Neural progenitor cell (in vitro differentiated cells): ENCODE measurements around the gene MIER3. TPM values are rescaled to one million over a fixed set of nuclear protein-coding genes. Genes with fewer than 3 reads are reported as not detected.

ENCODE experiments used
- DNase-seq: peaks from one replicate; pipeline ENCODE4 v3.0.0-alpha.2; 2016; ENCODE audit warnings: low spot score
- H2AFZ ChIP-seq: fragments of 200-600 bp; sonication (generic); replicated peaks from 2 replicates; pipeline ENCODE4 v1.6.1; 2016; ENCODE audit warnings: antibody characterized with exemption
- H3F3A ChIP-seq: fragments of 200-600 bp; sonication (generic); 2 replicates; pipeline ENCODE4 v1.6.1; 2016; ENCODE audit warnings: antibody characterized with exemption, low read depth
- H3K27ac ChIP-seq: fragments of 200-600 bp; sonication (generic); 2 replicates; pipeline ENCODE4 v1.5.1; 2016; ENCODE audit warnings: mild to moderate bottlenecking
- H3K27me3 ChIP-seq: fragments of 200-600 bp; sonication (generic); 2 replicates; pipeline ENCODE4 v1.6.1; 2016; ENCODE audit warnings: mild to moderate bottlenecking, moderate library complexity
- H3K36me3 ChIP-seq: fragments of 200-600 bp; sonication (generic); 2 replicates; pipeline ENCODE4 v1.5.1; 2016
- H3K4me1 ChIP-seq: fragments of 200-600 bp; sonication (generic); 2 replicates; pipeline ENCODE4 v1.6.1; 2016; ENCODE audit warnings: mixed run types
- H3K4me2 ChIP-seq: fragments of 200-600 bp; sonication (generic); 2 replicates; pipeline ENCODE4 v1.6.1; 2016
- H3K4me3 ChIP-seq: fragments of 200-600 bp; sonication (generic); 2 replicates; pipeline ENCODE4 v1.5.1; 2016
- H3K79me2 ChIP-seq: fragments of 200-600 bp; sonication (generic); 2 replicates; pipeline ENCODE4 v1.6.1; 2016; ENCODE audit warnings: low read depth
- H3K9ac ChIP-seq: fragments of 200-600 bp; sonication (generic); 2 replicates; pipeline ENCODE4 v1.6.1; 2016
- H3K9me3 ChIP-seq: fragments of 200-600 bp; sonication (generic); 2 replicates; pipeline ENCODE4 v1.5.1; 2016; ENCODE audit warnings: low read depth
- H4K20me1 ChIP-seq: fragments of 200-600 bp; sonication (generic); 2 replicates; pipeline ENCODE4 v1.6.1; 2016; ENCODE audit warnings: low read depth
- H3K27ac Mint-ChIP-seq: 3 replicates; pipeline ENCODE4 v1.8.0; 2021; ENCODE audit warnings: mixed read lengths
- H3K27me3 Mint-ChIP-seq: 2 replicates; pipeline ENCODE4 v1.8.0; 2022; ENCODE audit warnings: low read depth, mild to moderate bottlenecking, inconsistent platforms, moderate library complexity, mixed read lengths; ENCODE audit not compliant: insufficient read depth
- H3K36me3 Mint-ChIP-seq: 3 replicates; pipeline ENCODE4 v1.8.0; 2021; ENCODE audit warnings: mixed read lengths
- H3K4me1 Mint-ChIP-seq: 3 replicates; pipeline ENCODE4 v1.8.0; 2021; ENCODE audit warnings: mixed read lengths
- H3K4me3 Mint-ChIP-seq: 3 replicates; pipeline ENCODE4 v1.8.0; 2021; ENCODE audit warnings: mild to moderate bottlenecking, moderate library complexity, mixed read lengths
- H3K9me3 Mint-ChIP-seq: 3 replicates; pipeline ENCODE4 v1.8.0; 2020; ENCODE audit warnings: mixed read lengths
- CTCF ChIP-seq: fragments of 200-600 bp; sonication (generic); IDR thresholded peaks from 2 replicates; pipeline ENCODE4 v1.5.1; 2017; ENCODE audit warnings: antibody characterized with exemption, mild to moderate bottlenecking
- EZH2 ChIP-seq: fragments of 200-600 bp; sonication (generic); IDR thresholded peaks from 2 replicates; pipeline ENCODE4 v1.6.1; 2017; ENCODE audit warnings: antibody characterized with exemption, mild to moderate bottlenecking, moderate library complexity
- EZH2phosphoT487 ChIP-seq: fragments of 200-600 bp; sonication (generic); IDR thresholded peaks from 2 replicates; pipeline ENCODE4 v1.6.1; 2017; ENCODE audit warnings: antibody characterized with exemption
- total RNA-seq: library from RNA; depleted of rRNA; stranded (reverse); fragments of >200 nt; gene quantifications from 2 replicates; pipeline ENCODE4 v1.2.3, GENCODE V29; 2015; ENCODE audit warnings: low replicate concordance

The MIER3 gene
- total RNA-seq, 1 donor from 2014 or later = 106 TPM

- Histone ChIP-seq H3F3A (no peaks in the 10 kb centered on the region), H3K36me3 (no peaks in the 10 kb centered on the region), H3K27me3 (no peaks in the 10 kb centered on the region), H4K20me1 (no peaks in the 10 kb centered on the region), H3K4me3 (no peak overlapping the region), H3K79me2 (no peaks in the 10 kb centered on the region), H2AFZ (no peak overlapping the region), H3K9ac (no peak overlapping the region), H3K27ac (no peak overlapping the region), H3K4me2 (no peak overlapping the region), H3K9me3 (no peaks in the 10 kb centered on the region), H3K4me1 (no peaks in the 10 kb centered on the region)
- TF ChIP-seq EZH2 (no peak), CTCF (no peak), EZH2phosphoT487 (no peak)
- Mint-ChIP-seq H3K9me3 (no peaks in the 10 kb centered on the region), H3K27ac (no peak overlapping the region), H3K27me3 (no peaks in the 10 kb centered on the region), H3K36me3 (no peaks in the 10 kb centered on the region), H3K4me3 (no peak overlapping the region), H3K4me1 (no peaks in the 10 kb centered on the region)
- DNase-seq = no peak
These were observed 34.2 kb upstream of the MIER3 start for GRCh38 chr5:56985936-56986625.

GRCh38 chr5:56984445-56984844 lies 32.5 kb upstream of the MIER3 start:
- Histone ChIP-seq H3K4me1 (no peaks in the 10 kb centered on the region), H3K79me2 (no peaks in the 10 kb centered on the region), H4K20me1 (no peaks in the 10 kb centered on the region), H3K27me3 (no peaks in the 10 kb centered on the region), H3K4me2 (no peak overlapping the region), H3K27ac (no peak overlapping the region), H3K36me3 (no peaks in the 10 kb centered on the region), H2AFZ (no peak overlapping the region), H3K9me3 (no peaks in the 10 kb centered on the region), H3K4me3 (no peak overlapping the region), H3F3A (no peaks in the 10 kb centered on the region), H3K9ac (no peak overlapping the region)
- H3K27me3 Mint-ChIP-seq = peaks cover 3% of the 10 kb centered on the region
- no peak overlapping the region for H3K27ac Mint-ChIP-seq
- no peak for TF ChIP-seq CTCF
- no peak for TF ChIP-seq EZH2
- no peak for TF ChIP-seq EZH2phosphoT487
- H3K36me3 Mint-ChIP-seq = no peaks in the 10 kb centered on the region
- H3K9me3 Mint-ChIP-seq = no peaks in the 10 kb centered on the region
- H3K4me1 Mint-ChIP-seq = no peaks in the 10 kb centered on the region
- H3K4me3 Mint-ChIP-seq = no peak overlapping the region
- no peak for DNase-seq

- Mint-ChIP-seq H3K36me3 (no peaks in the 10 kb centered on the region), H3K27me3 (peaks cover 5% of the 10 kb centered on the region), H3K4me3 (no peak overlapping the region), H3K27ac (no peak overlapping the region), H3K4me1 (no peaks in the 10 kb centered on the region), H3K9me3 (peaks cover 2% of the 10 kb centered on the region)
- no peaks in the 10 kb centered on the region for H4K20me1 ChIP-seq
- H3K79me2 ChIP-seq = no peaks in the 10 kb centered on the region
- H3K4me1 ChIP-seq = no peaks in the 10 kb centered on the region
- H3K4me3 ChIP-seq = no peak overlapping the region
- TF ChIP-seq CTCF (no peak), EZH2 (no peak), EZH2phosphoT487 (no peak)
- H2AFZ ChIP-seq = no peak overlapping the region
- H3K27ac ChIP-seq = no peak overlapping the region
- H3K27me3 ChIP-seq = no peaks in the 10 kb centered on the region
- no peaks in the 10 kb centered on the region for H3K36me3 ChIP-seq
- no peak for DNase-seq
- H3F3A ChIP-seq = no peaks in the 10 kb centered on the region
- H3K9me3 ChIP-seq = no peaks in the 10 kb centered on the region
- no peak overlapping the region for H3K9ac ChIP-seq
- no peak overlapping the region for H3K4me2 ChIP-seq
These were observed 31.9 kb upstream of the MIER3 start for GRCh38 chr5:56983593-56984361.
